ENCODE data around the gene PYGB.

The PYGB gene

DNA sequence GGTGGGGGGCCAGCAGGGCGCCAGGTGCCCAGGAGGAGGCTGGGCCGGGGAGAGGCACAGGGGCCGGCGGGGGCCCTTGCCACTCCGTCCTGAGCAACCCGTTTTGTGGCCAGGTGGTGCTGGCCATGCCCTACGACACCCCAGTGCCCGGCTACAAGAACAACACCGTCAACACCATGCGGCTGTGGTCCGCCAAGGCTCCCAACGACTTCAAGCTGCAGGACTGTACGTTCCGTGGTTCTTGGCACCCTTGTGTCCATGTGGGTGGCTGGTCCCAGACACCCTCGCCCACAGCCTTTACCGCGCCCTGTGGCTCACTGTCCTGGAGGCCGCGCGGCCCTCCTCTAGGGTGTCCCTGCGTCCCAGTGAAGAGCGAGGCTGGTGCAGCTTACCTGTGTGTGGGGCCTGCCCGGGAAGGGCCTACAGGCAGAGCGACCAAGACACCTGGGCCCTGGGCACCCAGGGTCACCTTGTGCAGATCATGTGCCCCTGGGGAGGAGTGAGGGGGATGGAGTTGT lies 28.7 kb downstream of the PYGB start:
- peak overlapping the region; percentile 94; the same call in 1 of the 2 replicates for H3K27ac ChIP-seq

DNA sequence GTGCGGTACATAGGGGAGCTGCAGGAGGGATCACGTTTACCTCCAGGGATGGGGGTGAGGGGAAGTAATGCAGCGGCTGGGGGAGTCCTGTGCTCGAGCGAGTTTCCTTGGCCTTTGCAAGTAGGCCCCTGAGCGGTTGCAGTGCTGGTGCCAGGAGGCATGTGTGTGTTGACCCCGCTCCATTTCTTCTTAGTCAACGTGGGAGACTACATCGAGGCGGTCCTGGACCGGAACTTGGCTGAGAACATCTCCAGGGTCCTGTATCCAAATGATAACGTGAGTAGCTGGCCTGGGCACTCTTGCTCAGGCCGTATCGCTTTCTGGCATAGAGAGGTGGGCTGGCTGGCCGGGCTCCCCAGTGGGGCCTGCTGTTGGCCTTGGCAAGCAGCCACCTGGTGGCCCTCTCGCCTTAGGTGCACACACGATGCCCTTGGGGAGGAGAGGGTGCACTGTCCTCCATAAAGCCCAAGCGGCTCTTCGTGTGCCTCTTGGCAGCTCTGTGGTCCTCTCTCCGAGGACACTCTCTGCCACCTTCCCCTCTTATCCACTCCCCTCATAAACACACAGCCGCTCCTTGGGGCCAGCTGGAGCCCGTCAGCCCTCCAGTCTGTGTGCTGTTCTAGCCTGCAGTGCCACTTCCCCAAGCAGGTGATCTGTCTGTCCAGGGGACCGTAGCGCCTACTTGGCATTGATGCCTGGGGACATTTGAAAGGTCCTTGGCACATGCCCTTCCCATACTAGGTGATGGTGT lies 29.3 kb downstream of the PYGB start:
- H3K27ac ChIP-seq, result peak overlapping the region; percentile 94

More for the DNA sequence above, 28.7 kb downstream of the PYGB start:
- TF ChIP-seq, protein P1, sequence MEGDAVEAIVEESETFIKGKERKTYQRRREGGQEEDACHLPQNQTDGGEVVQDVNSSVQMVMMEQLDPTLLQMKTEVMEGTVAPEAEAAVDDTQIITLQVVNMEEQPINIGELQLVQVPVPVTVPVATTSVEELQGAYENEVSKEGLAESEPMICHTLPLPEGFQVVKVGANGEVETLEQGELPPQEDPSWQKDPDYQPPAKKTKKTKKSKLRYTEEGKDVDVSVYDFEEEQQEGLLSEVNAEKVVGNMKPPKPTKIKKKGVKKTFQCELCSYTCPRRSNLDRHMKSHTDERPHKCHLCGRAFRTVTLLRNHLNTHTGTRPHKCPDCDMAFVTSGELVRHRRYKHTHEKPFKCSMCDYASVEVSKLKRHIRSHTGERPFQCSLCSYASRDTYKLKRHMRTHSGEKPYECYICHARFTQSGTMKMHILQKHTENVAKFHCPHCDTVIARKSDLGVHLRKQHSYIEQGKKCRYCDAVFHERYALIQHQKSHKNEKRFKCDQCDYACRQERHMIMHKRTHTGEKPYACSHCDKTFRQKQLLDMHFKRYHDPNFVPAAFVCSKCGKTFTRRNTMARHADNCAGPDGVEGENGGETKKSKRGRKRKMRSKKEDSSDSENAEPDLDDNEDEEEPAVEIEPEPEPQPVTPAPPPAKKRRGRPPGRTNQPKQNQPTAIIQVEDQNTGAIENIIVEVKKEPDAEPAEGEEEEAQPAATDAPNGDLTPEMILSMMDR (conservative IDR thresholded peaks at IDR 0.05), result no peak

DNA sequence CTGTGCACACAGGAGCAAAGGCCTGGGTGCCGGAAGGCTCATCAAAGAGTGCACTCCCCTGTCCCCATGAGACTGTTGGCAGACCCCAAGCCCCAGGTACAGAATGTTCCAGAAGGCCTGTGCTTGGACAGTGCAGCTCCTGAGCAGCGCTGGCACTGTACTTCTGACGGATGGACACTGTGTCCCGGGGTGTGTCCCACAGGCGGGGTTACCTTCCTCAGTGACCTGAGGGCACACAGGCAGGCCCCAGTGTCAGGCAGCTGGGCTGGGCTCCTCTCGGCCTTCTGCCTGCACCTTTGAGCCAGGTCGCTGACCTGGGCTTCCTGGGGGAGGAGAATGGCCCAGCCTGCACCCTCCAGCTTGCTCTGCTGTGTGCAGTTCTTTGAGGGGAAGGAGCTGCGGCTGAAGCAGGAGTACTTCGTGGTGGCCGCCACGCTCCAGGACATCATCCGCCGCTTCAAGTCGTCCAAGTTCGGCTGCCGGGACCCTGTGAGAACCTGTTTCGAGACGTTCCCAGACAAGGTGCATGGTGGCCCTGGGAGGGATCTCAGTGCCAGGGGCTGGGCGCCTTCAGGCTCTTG lies 30.1 kb downstream of the PYGB start:
- H3K27ac ChIP-seq, result peak overlapping the region; percentile 94
- TF ChIP-seq, protein P1 (conservative IDR thresholded peaks at IDR 0.05), result no peak

More for the DNA sequence above, 29.3 kb downstream of the PYGB start:
- TF ChIP-seq, protein P1 (conservative IDR thresholded peaks at IDR 0.05), result no peak

DNA sequence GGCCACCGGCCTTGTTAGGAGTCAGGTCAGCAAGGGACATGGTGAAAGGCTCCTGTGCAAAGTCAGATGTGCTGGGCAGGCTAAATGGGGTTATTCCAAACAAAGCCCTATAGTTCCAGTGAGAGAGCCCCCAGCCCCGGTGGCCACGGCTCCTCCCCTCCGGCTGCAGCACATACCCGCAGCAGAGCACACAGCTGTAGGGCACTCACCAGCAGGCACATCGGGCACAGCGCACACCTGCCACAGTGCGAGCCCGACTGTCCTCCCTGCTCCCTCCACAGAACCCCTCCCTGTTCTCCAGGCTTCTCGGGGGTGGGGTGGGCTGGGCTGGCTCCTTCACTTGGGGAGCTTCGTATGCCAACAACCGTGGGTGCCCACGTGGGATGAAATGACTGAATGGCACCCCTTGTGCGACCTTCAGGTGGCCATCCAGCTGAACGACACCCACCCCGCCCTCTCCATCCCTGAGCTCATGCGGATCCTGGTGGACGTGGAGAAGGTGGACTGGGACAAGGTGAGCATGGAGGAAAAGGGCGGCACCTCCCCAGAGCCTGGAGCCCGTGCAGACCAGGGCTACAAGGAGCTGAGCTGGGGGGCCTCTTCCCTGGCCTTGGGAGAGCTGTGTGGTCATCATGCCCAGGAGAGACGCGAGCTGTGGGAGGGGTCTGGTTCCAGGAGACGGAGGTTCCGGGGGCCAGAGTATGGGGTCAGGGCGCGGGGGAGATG lies 30.9 kb downstream of the PYGB start:
- TF ChIP-seq, protein P1 (conservative IDR thresholded peaks at IDR 0.05), result no peak
- peak overlapping the region; percentile 94 for H3K27ac ChIP-seq

DNA sequence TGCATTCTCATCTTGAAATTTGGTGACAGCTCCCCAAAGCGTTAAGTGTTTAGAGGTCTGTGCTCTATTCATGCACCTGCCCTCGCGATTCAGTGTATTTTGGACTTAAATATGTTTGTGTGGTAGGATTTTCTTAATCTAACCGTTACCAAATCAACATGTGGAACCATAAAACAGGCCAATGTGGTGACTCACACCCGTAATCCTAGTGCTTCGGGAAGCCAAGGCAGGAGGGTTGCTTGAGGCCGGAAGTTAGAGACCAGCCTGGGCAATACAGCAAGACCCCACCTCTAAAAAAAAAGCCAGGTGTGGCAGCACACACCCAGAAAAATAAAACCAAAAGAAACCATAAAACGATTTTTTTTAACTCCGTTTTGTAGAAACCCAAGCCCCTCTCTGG lies 31.5 kb downstream of the PYGB start:
- H3K27ac ChIP-seq, result peak overlapping the region; percentile 94
- TF ChIP-seq, protein P1 (conservative IDR thresholded peaks at IDR 0.05), result no peak

DNA sequence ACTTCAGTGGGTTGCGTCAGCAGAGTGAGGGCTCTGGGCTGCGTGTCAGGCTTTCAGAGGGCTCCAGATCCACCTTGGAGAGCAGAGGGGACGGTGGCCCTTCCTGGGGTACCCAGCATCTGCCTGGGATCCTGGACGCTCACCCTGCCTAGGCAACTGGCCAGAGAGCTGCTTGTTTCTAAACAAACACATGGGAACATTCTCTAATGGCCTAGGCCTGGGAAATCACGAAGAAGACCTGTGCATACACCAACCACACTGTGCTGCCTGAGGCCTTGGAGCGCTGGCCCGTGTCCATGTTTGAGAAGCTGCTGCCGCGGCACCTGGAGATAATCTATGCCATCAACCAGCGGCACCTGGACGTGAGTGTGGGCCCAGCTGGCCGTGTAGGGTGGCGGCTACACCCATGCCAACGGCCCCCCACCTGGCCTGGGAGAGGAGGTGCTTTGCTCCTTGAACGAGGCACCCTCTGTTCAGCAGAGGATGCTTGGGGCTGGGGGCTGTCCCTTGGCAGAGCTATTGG lies 32.2 kb downstream of the PYGB start:
- TF ChIP-seq, protein P1 (conservative IDR thresholded peaks at IDR 0.05), result no peak
- peak overlapping the region; percentile 94 for H3K27ac ChIP-seq

Measured in VCaP (cell line).